Ishikawa (cell line): ENCODE data around the gene SLC40A1.

Source experiments
- CEBPB ChIP-seq: IDR thresholded peaks from 2 replicates; pipeline ENCODE4 v1.6.1; 2012
- CREB1 ChIP-seq: IDR thresholded peaks from 2 replicates; pipeline ENCODE4 v1.6.1; 2012; ENCODE audit warnings: low read depth
- EGR1 ChIP-seq: IDR thresholded peaks from 2 replicates; pipeline ENCODE4 v1.6.1; 2012
- EP300 ChIP-seq: IDR thresholded peaks from 2 replicates; pipeline ENCODE4 v1.6.1; 2012; ENCODE audit warnings: borderline replicate concordance
- FOXM1 ChIP-seq: IDR thresholded peaks from 2 replicates; pipeline ENCODE4 v1.6.1; 2012; ENCODE audit warnings: low read depth, borderline replicate concordance
- NFIC ChIP-seq: IDR thresholded peaks from 2 replicates; pipeline ENCODE4 v1.6.1; 2012
- RAD21 ChIP-seq: IDR thresholded peaks from 2 replicates; pipeline ENCODE4 v1.6.1; 2012; ENCODE audit warnings: low read depth
- TAF1 ChIP-seq: IDR thresholded peaks from 2 replicates; pipeline ENCODE4 v1.6.1; 2012; ENCODE audit warnings: low read depth, mild to moderate bottlenecking
- TCF12 ChIP-seq: IDR thresholded peaks from 2 replicates; pipeline ENCODE4 v1.6.1; 2012; ENCODE audit warnings: low read depth
- TEAD4 ChIP-seq: IDR thresholded peaks from 2 replicates; pipeline ENCODE4 v1.6.1; 2012
- YY1 ChIP-seq: IDR thresholded peaks from 2 replicates; pipeline ENCODE4 v1.6.1; 2012; ENCODE audit warnings: low read depth
- ZBTB7A ChIP-seq: IDR thresholded peaks from 2 replicates; pipeline ENCODE4 v1.6.1; 2012; ENCODE audit warnings: low read depth
- TF ChIP-seq, protein P1 (sequence below): IDR thresholded peaks from 2 replicates; pipeline ENCODE4 v1.6.1; 2012; ENCODE audit warnings: low read depth, mild to moderate bottlenecking
- TF ChIP-seq, protein P2 (sequence below): IDR thresholded peaks from 2 replicates; pipeline ENCODE4 v1.6.1; 2012
- TF ChIP-seq, protein P3 (sequence below): IDR thresholded peaks from 2 replicates; pipeline ENCODE4 v1.6.1; 2012

Gene SLC40A1

DNA sequence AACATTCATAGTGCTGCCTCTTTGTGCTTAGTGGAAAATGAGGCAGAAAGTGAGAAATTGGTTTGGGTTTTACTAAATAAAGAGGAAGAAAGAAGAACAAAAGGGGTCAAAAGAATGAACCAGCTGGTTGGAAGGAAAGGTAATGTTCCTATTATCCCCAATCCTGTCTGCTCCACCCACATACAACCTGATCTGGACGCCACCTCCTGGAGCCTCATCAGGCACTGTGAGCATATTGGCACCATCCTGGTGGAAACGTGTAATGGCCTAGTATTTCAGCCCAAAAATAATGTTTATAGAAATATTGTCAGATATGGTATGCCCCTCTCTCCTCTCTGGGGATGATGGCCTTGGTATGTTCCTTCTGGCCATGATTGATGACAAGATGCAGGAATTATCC is 45.0 kb upstream of the SLC40A1 start:
- TF ChIP-seq, protein P1, sequence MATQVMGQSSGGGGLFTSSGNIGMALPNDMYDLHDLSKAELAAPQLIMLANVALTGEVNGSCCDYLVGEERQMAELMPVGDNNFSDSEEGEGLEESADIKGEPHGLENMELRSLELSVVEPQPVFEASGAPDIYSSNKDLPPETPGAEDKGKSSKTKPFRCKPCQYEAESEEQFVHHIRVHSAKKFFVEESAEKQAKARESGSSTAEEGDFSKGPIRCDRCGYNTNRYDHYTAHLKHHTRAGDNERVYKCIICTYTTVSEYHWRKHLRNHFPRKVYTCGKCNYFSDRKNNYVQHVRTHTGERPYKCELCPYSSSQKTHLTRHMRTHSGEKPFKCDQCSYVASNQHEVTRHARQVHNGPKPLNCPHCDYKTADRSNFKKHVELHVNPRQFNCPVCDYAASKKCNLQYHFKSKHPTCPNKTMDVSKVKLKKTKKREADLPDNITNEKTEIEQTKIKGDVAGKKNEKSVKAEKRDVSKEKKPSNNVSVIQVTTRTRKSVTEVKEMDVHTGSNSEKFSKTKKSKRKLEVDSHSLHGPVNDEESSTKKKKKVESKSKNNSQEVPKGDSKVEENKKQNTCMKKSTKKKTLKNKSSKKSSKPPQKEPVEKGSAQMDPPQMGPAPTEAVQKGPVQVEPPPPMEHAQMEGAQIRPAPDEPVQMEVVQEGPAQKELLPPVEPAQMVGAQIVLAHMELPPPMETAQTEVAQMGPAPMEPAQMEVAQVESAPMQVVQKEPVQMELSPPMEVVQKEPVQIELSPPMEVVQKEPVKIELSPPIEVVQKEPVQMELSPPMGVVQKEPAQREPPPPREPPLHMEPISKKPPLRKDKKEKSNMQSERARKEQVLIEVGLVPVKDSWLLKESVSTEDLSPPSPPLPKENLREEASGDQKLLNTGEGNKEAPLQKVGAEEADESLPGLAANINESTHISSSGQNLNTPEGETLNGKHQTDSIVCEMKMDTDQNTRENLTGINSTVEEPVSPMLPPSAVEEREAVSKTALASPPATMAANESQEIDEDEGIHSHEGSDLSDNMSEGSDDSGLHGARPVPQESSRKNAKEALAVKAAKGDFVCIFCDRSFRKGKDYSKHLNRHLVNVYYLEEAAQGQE = no peak
- TF ChIP-seq CEBPB (no peak), YY1 (no peak), FOXM1 (no peak), ZBTB7A (no peak), EGR1 (no peak), NFIC (no peak), TCF12 (no peak), TEAD4 (no peak), EP300 (no peak), TAF1 (no peak), CREB1 (no peak), RAD21 (no peak)
- TF ChIP-seq, protein P2, sequence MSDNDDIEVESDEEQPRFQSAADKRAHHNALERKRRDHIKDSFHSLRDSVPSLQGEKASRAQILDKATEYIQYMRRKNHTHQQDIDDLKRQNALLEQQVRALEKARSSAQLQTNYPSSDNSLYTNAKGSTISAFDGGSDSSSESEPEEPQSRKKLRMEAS = no peak
- TF ChIP-seq, protein P3, sequence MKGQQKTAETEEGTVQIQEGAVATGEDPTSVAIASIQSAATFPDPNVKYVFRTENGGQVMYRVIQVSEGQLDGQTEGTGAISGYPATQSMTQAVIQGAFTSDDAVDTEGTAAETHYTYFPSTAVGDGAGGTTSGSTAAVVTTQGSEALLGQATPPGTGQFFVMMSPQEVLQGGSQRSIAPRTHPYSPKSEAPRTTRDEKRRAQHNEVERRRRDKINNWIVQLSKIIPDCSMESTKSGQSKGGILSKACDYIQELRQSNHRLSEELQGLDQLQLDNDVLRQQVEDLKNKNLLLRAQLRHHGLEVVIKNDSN = no peak

DNA sequence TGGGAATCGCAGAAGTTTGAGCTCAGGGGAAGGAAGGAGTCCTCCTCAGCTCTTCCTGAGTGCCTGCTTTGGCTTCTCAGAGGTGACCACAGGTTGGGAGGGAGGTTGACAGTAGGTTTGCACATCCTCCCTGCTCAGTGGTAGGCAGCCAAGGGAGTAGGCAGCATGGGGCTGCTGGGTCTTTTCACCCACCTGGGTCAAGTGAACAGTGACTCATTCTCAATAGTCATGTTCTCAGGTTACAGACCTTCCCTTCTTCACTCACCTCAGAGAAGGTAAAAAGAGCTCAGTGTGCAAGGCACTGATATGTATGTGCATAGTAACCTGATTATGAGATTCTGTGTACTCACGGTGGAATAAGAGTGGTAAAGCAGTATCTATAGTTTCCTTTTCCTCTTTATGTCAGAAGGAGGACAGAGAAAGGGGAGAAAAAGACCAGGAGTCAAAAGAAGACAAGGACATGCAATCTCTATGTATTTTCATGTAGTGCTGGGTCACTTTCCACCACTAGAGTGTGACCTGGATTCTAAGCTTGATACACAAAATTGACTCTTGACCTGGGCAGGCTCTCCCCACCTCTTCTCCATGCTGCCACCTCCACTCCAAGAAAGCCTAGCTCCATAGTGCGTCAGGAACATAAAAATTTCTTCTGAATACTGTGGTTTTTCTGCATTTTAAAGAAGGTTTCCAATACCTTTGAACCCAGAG is 44.2 kb upstream of the SLC40A1 start:
- TF ChIP-seq NFIC = no peak
- TF ChIP-seq FOXM1 = no peak
- no peak for TF ChIP-seq TCF12
- TF ChIP-seq CREB1 = no peak
- no peak for TF ChIP-seq TAF1
- TF ChIP-seq TEAD4 = no peak
- TF ChIP-seq, protein P1 = no peak
- TF ChIP-seq YY1 = no peak
- TF ChIP-seq CEBPB = no peak
- TF ChIP-seq EGR1 = no peak
- TF ChIP-seq, protein P2 = no peak
- TF ChIP-seq, protein P3 = no peak
- TF ChIP-seq ZBTB7A = no peak
- TF ChIP-seq RAD21 = no peak
- no peak for TF ChIP-seq EP300

DNA sequence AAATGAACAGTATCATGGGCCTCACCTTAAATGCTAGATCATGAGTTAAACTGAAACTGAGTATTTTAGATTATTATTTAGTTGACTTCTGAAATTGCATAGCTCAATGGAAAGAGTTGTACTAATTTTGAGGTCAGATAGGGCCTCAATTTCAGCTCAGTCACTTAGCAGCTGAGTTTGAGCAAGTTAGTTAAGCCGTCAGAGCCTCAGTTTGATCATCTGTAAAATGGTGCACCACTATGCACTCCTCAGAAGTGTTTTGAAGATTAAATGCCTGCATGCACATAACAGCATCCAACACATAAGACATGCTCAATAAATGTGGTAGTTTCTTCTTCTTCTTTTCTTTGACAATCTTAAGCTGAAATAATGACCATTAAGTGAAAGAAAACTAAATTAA is 42.5 kb upstream of the SLC40A1 start:
- TF ChIP-seq ZBTB7A (no peak), EGR1 (no peak), CEBPB (no peak), EP300 (no peak), TCF12 (no peak), NFIC (no peak), FOXM1 (no peak), CREB1 (no peak), YY1 (no peak), TEAD4 (no peak), TAF1 (no peak), RAD21 (no peak)
- TF ChIP-seq, protein P3 = no peak
- TF ChIP-seq, protein P2 = no peak
- TF ChIP-seq, protein P1 = no peak

DNA sequence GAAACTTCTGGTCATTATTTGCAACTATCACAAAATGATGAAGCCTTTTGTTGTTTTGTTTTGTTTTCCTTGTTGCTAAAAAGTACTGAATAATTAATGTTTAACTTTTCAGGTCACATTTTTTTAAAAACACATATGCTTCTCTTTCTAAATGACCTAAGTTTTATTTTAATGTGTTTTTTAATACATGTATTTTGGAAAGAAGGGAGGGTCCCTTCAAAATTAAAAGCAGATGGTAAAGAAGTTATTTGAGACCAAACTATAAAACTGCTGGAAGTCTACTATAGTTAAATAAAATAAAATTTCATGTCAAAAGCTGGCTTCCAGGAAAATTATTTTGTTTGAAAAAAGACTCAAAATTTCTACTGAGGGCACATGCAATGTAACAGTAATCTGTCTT is 41.2 kb upstream of the SLC40A1 start:
- TF ChIP-seq FOXM1 (no peak), NFIC (no peak)
- TF ChIP-seq, protein P1 = no peak
